B cell (primary cell): Measurements from ENCODE around the gene ZNF492. TPM values are rescaled to one million over a fixed set of nuclear protein-coding genes. Genes with fewer than 3 reads are reported as not detected.

Experiments used
- ATAC-seq: fragments of 200-7000 bp; cut with Tn5 transposase; one replicate; pipeline ENCODE4 v1.10.0; 2021; ENCODE audit warnings: low read depth, mild to moderate bottlenecking, moderate number of reproducible peaks, moderate library complexity
- CTCF ChIA-PET: fragments of 350-600 bp; sonication (Branson Sonifier 250); formaldehyde crosslinking; loops from one replicate; lab custom pipeline; 2021; ENCODE audit warnings: antibody characterized with exemption, inconsistent platforms; lab: Charles Lee
- POLR2A ChIA-PET: fragments of 350-600 bp; sonication (Branson Sonifier 250); formaldehyde crosslinking; loops from one replicate; lab custom pipeline; 2021; ENCODE audit warnings: antibody characterized with exemption; lab: Charles Lee
- DNase-seq: peaks from one replicate; pipeline ENCODE4 v3.0.0; 2013
- H2AFZ ChIP-seq: 2 replicates; pipeline ENCODE4 v1.6.1; 2012; ENCODE audit warnings: mild to moderate bottlenecking, low read depth, low read length; ENCODE audit not compliant: insufficient read depth, poor library complexity, severe bottlenecking
- H3K27ac ChIP-seq, 2 donors: 1 replicate in 1 of 2; 2 replicates in 1 of 2; pipeline ENCODE4 v1.5.1; 2012 to 2013; ENCODE audit warnings: low read length in 2 of 2, mild to moderate bottlenecking in 2 of 2, moderate library complexity in 1 of 2
- H3K27me3 ChIP-seq, 4 experiments: fragments of 200-600 bp in 1 of 4; sonication (generic) in 1 of 4; replicated peaks in 1 of 4; 1 replicate in 2 of 4; 2 replicates in 2 of 4; pipeline versions ENCODE4 v1.6.1 to v1.7.0; 2013 to 2016; ENCODE audit warnings: low read length in 3 of 4, mild to moderate bottlenecking in 2 of 4, mixed read lengths in 1 of 4, moderate library complexity in 1 of 4; ENCODE audit not compliant: insufficient read depth in 4 of 4, control insufficient read depth in 3 of 4; ENCODE audit errors: control extremely low read depth in 1 of 4
- H3K36me3 ChIP-seq, 2 experiments: replicated peaks in 1 of 2; 1 replicate in 1 of 2; 2 replicates in 1 of 2; pipeline versions ENCODE4 v1.6.1 to v1.7.1; 2013; ENCODE audit warnings: low read length in 1 of 2; ENCODE audit not compliant: insufficient read depth in 2 of 2, control insufficient read depth in 1 of 2; ENCODE audit errors: control extremely low read depth in 1 of 2, extremely low read depth in 1 of 2
- H3K4me1 ChIP-seq, 2 donors: fragments of 200-600 bp in 1 of 2; sonication (generic) in 1 of 2; 1 replicate in 1 of 2; 2 replicates in 1 of 2; pipeline versions ENCODE4 v1.5.1 to v1.6.1; 2013 to 2017; ENCODE audit warnings: low read length in 2 of 2; ENCODE audit not compliant: control insufficient read depth in 2 of 2, insufficient read depth in 2 of 2
- H3K4me2 ChIP-seq: replicated peaks from 2 replicates; pipeline ENCODE3; 2012; ENCODE audit warnings: mild to moderate bottlenecking, low read depth, low read length; ENCODE audit not compliant: poor library complexity, severe bottlenecking
- H3K4me3 ChIP-seq, 5 experiments: fragments of 200-600 bp in 1 of 5; sonication (generic) in 1 of 5; 1 replicate in 3 of 5; 2 replicates in 2 of 5; pipeline versions ENCODE4 v1.5.1 to v1.7.0; 2011 to 2016; ENCODE audit warnings: low read length in 4 of 5, mild to moderate bottlenecking in 4 of 5, low read depth in 2 of 5, control low read depth in 1 of 5, moderate library complexity in 1 of 5; ENCODE audit not compliant: insufficient read depth in 1 of 5; ENCODE audit errors: control extremely low read depth in 1 of 5, extremely low read depth in 1 of 5
- H3K79me2 ChIP-seq: fragments of 200-600 bp; sonication (generic); one replicate; pipeline ENCODE4 v1.6.0; 2016; ENCODE audit warnings: low read length; ENCODE audit not compliant: control insufficient read depth, insufficient read depth
- H3K9ac ChIP-seq: fragments of 200-600 bp; sonication (generic); 2 replicates; pipeline ENCODE4 v1.6.1; 2017; ENCODE audit warnings: mild to moderate bottlenecking, low read length, moderate library complexity
- H3K9me3 ChIP-seq, 3 donors: one replicate each; pipeline versions ENCODE4 v1.6.1 to v1.7.1; 2013; ENCODE audit warnings: low read length in 2 of 3; ENCODE audit not compliant: control insufficient read depth in 2 of 3, insufficient read depth in 1 of 3; ENCODE audit errors: control extremely low read depth in 1 of 3
- H4K20me1 ChIP-seq: 2 replicates; pipeline ENCODE4 v1.6.0; 2012; ENCODE audit warnings: mild to moderate bottlenecking, low read length; ENCODE audit not compliant: insufficient read depth, control insufficient read depth, poor library complexity, severe bottlenecking
- H3K27ac Mint-ChIP-seq: one replicate; pipeline ENCODE4 v1.8.0; 2021; ENCODE audit warnings: mixed read lengths
- H3K27me3 Mint-ChIP-seq: one replicate; pipeline ENCODE4 v1.8.0; 2021; ENCODE audit warnings: mixed read lengths
- H3K4me1 Mint-ChIP-seq: one replicate; pipeline ENCODE4 v1.8.0; 2021; ENCODE audit warnings: mixed read lengths
- H3K4me3 Mint-ChIP-seq: one replicate; pipeline ENCODE4 v1.8.0; 2021; ENCODE audit warnings: mixed read lengths
- H3K9me3 Mint-ChIP-seq: one replicate; pipeline ENCODE4 v1.8.0; 2022; ENCODE audit warnings: mixed read lengths; ENCODE audit not compliant: insufficient read depth
- EZH2 ChIP-seq: IDR thresholded peaks from 2 replicates; pipeline ENCODE4 v1.6.1; 2012; ENCODE audit warnings: borderline replicate concordance, low read depth, mild to moderate bottlenecking, moderate library complexity, low read length; ENCODE audit not compliant: insufficient read depth, poor library complexity, severe bottlenecking
- WGBS: methylation state at CpG from one replicate; pipeline ENCODE4 v1.1.5; 2013; ENCODE audit warnings: missing lambda C conversion rate; ENCODE audit not compliant: insufficient coverage; 5-methylcytosine and 5-hydroxymethylcytosine counted together
- intact Hi-C: fragments of 100-400 bp; cut with micrococcal nuclease; formaldehyde crosslinking; loops from one replicate; pipeline ENCODE4 v1.10.0; 2022
- polyA plus RNA-seq: library from polyadenylated mRNA; depleted of rRNA; stranded (reverse); fragments of >200 nt; gene quantifications from 2 replicates; pipeline ENCODE4 v1.2.3, GENCODE V29; 2012
- total RNA-seq, 2 donors: library from RNA; stranded (reverse); fragments of 120-200 nt in 1 of 2; gene quantifications; 1 replicate in 1 of 2; 2 replicates in 1 of 2; pipeline versions ENCODE4 v1.2.3 to v1.2.4, GENCODE V29; 2013 to 2022
- TF ChIP-seq, protein P1 (sequence below): fragments of 200-600 bp; IDR thresholded peaks from one replicate; pipeline ENCODE4 v1.8.0; 2022; ENCODE audit warnings: antibody characterized with exemption, mild to moderate bottlenecking

ZNF492 gene
- total and polyA plus RNA-seq, 2 donors (not counting 1 experiment from before 2014, with no cell fraction given) = 0.37 to 1.2 TPM

DNA sequence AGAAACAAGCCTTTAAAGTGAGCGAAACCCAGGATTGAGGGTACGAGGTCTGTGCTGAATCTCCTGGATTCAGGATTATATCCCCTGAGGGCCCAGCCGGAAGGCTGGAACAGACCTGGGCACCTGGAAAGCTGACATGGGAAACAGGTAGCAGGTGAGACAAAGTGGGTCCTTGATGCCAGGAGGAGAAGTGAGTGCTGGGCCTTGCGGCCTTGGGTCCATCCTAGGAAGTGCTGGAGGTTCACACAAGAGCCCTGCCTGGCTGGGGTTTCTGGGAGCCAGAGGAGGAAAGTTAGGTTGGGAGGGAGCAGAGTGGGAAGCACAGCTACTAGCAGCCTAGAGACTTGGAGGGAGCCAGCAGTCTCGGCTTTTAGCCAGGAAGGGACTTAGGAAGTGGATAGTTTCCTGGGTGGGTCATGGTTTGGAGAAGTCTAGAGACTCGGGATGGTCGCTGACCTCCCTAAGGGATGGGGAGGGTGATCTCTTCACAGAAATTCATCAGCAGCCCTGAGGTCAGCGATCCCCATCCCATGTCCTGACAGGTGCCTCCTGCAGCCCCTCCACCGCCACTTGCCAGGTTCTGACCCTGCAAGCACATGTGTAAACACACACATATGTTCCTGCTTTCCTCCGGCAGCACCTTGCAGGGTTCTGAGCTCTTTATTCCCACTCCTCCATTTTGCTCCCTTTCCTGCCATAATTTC is 29.4 kb upstream of the ZNF492 start:
- Histone ChIP-seq H3K4me1 (no peaks in the 10 kb centered on the region), H3K36me3 (no peaks in the 10 kb centered on the region), H4K20me1 (no peaks in the 10 kb centered on the region), H3K27ac (no peak overlapping the region), H3K27me3 (no peaks in the 10 kb centered on the region), H3K4me3 (no peak overlapping the region), H2AFZ (no peak overlapping the region), H3K9me3 (peaks cover 0 to 89% (median 0%) of the 10 kb centered on the region in 3 donors), H3K4me2 (no peak overlapping the region), H3K79me2 (no peaks in the 10 kb centered on the region), H3K9ac (no peak overlapping the region)
- intact Hi-C loops = no loop called here
- Mint-ChIP-seq H3K27me3 (no peaks in the 10 kb centered on the region), H3K9me3 (peaks cover 6% of the 10 kb centered on the region), H3K4me3 (no peak overlapping the region), H3K4me1 (no peaks in the 10 kb centered on the region), H3K27ac (no peak overlapping the region)
- DNase-seq (no peak), ATAC-seq (no peak)
- no peak for TF ChIP-seq EZH2
- TF ChIP-seq, protein P1, sequence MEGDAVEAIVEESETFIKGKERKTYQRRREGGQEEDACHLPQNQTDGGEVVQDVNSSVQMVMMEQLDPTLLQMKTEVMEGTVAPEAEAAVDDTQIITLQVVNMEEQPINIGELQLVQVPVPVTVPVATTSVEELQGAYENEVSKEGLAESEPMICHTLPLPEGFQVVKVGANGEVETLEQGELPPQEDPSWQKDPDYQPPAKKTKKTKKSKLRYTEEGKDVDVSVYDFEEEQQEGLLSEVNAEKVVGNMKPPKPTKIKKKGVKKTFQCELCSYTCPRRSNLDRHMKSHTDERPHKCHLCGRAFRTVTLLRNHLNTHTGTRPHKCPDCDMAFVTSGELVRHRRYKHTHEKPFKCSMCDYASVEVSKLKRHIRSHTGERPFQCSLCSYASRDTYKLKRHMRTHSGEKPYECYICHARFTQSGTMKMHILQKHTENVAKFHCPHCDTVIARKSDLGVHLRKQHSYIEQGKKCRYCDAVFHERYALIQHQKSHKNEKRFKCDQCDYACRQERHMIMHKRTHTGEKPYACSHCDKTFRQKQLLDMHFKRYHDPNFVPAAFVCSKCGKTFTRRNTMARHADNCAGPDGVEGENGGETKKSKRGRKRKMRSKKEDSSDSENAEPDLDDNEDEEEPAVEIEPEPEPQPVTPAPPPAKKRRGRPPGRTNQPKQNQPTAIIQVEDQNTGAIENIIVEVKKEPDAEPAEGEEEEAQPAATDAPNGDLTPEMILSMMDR = no peak
- 86% methylated on average over 9 of the region's 10 CpGs for WGBS
- POLR2A ChIA-PET = no interaction called here
- CTCF ChIA-PET = no interaction called here
